Effector memory CD8-positive, alpha-beta T cell (primary cell): ENCODE measurements around the gene COQ10A.
A peak's percentile ranks its signal among the peaks of the same experiment; 100 is the strongest.

Source experiments
- ATAC-seq: fragments of 150-1000 bp; cut with Tn5 transposase; replicated peaks from 2 replicates; pipeline ENCODE4 v1.10.0; 2021; ENCODE audit warnings: mild to moderate bottlenecking, moderate library complexity
- DNase-seq, 3 experiments: peaks; one replicate each; pipeline ENCODE4 v3.0.0; 2021
- H3K27ac Mint-ChIP-seq, 2 donors: one replicate each; pipeline ENCODE4 v1.8.0; 2022; ENCODE audit warnings: mild to moderate bottlenecking in 2 of 2, mixed read lengths in 2 of 2, moderate library complexity in 2 of 2
- H3K27me3 Mint-ChIP-seq, 2 donors: one replicate each; pipeline ENCODE4 v1.8.0; 2022; ENCODE audit warnings: mixed read lengths in 2 of 2
- H3K36me3 Mint-ChIP-seq: one replicate; pipeline ENCODE4 v1.8.0; 2022; ENCODE audit warnings: mild to moderate bottlenecking, moderate library complexity, mixed read lengths; ENCODE audit not compliant: insufficient read depth
- H3K4me1 Mint-ChIP-seq, 2 donors: one replicate each; pipeline ENCODE4 v1.8.0; 2022; ENCODE audit warnings: low read depth in 2 of 2, mixed read lengths in 2 of 2
- H3K4me3 Mint-ChIP-seq, 2 donors: one replicate each; pipeline ENCODE4 v1.8.0; 2022; ENCODE audit warnings: mild to moderate bottlenecking in 2 of 2, mixed read lengths in 2 of 2, moderate library complexity in 2 of 2
- H3K9me3 Mint-ChIP-seq, 2 donors: one replicate each; pipeline ENCODE4 v1.8.0; 2022; ENCODE audit warnings: mixed read lengths in 2 of 2
- total RNA-seq, 9 experiments: gene quantifications; one replicate each; lab custom pipeline; 2026; lab: John Stamatoyannopoulos, UW

COQ10A gene
- total RNA-seq = 11.8 to 40.8 (median 21.0) reads per million in 9 experiments

DNA sequence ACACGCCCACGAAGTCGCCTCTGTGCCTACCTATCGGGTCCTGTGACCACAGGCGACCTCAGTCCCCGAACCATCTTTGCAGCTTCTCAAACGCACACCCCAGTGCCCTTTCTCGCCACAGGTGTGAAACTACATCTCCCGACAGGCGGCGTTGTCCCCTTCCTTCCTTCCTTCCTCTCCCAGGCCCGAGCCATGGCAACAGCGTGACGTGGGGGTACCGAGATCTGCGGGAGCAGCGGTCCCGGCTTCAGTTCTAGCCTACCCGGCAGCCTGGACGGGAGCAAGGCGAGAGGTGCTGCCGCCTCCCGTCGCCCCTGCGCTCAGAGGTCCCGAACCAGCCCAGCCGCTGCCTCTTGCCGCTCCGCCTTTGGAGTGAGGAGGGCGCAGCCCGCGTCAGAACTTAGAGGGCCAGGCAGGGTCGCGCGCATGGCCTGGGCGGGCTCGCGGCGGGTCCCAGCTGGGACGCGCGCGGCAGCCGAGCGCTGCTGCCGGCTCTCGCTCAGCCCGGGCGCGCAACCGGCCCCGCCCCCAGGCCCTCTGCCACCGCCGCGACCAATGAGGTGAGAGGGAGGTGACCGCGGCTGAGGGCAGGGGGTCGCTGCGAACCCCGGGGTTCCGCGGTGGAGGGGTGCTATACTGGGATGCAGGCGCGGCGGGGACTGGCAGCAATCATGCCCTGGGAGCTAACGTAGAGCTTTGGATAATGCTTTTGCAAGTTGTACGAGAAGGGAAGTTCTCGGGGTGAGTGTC lies at the start of gene COQ10A:
Gene COQ10A (plus strand): TSS at position 250 of the 750 bp plus-strand sequence. CDS start 177 bp downstream, at position 427.
- DNase-seq = peak; percentile 86 to 90 (median 89)
- H3K9me3 Mint-ChIP-seq = no peaks in the 10 kb centered on the region
- peak within 1 kb of the TSS; percentile 86 to 90 for H3K4me3 Mint-ChIP-seq
- H3K36me3 Mint-ChIP-seq = peaks cover 33% of the 10 kb centered on the region
- peak within 1 kb of the TSS; percentile 93 to 96 for H3K27ac Mint-ChIP-seq
- ATAC-seq = peak; percentile 85
- peaks cover 15 to 16% of the 10 kb centered on the region in 2 donors for H3K4me1 Mint-ChIP-seq
- H3K27me3 Mint-ChIP-seq = no peaks in the 10 kb centered on the region

DNA sequence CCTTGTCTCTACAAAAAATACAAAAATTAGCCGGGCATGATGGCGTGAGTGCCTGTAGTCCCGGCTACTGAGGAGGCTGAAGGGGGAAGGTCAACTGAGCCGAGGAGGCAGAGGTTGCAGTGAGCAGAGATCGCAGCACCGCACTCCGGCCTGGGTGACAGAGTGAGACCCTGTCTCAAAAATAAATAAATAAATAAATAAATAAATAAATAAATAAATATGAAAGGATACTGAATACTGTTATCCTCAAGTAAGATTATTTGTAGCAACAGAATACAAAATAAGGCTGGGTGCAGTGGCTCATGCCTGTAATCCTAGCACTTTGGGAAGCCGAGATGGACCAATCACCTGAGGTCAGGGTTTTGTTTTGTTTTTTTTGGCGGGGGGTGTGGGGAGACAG lies 46.9 kb upstream of the COQ10A start:
- no peaks in the 10 kb centered on the region for H3K9me3 Mint-ChIP-seq
- H3K4me1 Mint-ChIP-seq = peaks cover 37 to 42% of the 10 kb centered on the region in 2 donors
- H3K36me3 Mint-ChIP-seq = peaks cover 49% of the 10 kb centered on the region
- DNase-seq (no peak), ATAC-seq (no peak)
- H3K27ac Mint-ChIP-seq = no peak overlapping the region
- H3K4me3 Mint-ChIP-seq = no peak overlapping the region
- no peaks in the 10 kb centered on the region for H3K27me3 Mint-ChIP-seq

DNA sequence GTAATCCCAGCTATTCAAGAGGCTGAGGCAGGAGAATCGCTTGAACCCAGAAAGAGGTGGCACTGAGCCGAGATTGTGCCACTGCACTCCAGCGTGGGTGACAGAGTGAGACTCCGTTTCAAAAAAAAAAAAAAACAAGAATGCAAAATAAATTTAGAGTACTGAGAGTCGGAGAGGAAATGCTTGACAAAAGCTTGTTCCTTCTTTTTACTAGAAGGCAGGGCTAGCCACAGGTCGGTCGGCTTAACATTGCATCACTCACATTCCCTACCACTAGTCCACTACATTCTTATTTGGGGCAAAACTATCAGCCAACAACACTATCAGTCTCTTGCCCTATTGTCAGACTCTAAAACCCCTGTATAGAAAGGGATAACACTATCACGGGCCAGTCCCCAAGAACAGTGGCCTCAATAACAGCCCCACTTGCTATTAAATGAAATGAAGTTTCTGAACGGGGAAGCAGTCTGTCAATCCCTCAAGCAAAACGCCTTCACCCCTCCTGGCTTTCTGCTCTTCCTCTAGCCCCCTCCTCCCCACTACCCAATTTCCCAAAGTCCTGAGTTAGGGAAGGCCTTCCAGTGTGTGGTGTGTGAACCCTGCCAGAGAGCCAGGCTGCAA lies 46.0 kb upstream of the COQ10A start:
- H3K4me3 Mint-ChIP-seq = peak overlapping the region; percentile 99 to 100
- H3K36me3 Mint-ChIP-seq = peaks cover 41% of the 10 kb centered on the region
- no peaks in the 10 kb centered on the region for H3K27me3 Mint-ChIP-seq
- peak overlapping the region; percentile 100 for H3K27ac Mint-ChIP-seq
- DNase-seq = no peak
- ATAC-seq = no peak
- H3K4me1 Mint-ChIP-seq = peaks cover 43 to 51% of the 10 kb centered on the region in 2 donors
- H3K9me3 Mint-ChIP-seq = no peaks in the 10 kb centered on the region

DNA sequence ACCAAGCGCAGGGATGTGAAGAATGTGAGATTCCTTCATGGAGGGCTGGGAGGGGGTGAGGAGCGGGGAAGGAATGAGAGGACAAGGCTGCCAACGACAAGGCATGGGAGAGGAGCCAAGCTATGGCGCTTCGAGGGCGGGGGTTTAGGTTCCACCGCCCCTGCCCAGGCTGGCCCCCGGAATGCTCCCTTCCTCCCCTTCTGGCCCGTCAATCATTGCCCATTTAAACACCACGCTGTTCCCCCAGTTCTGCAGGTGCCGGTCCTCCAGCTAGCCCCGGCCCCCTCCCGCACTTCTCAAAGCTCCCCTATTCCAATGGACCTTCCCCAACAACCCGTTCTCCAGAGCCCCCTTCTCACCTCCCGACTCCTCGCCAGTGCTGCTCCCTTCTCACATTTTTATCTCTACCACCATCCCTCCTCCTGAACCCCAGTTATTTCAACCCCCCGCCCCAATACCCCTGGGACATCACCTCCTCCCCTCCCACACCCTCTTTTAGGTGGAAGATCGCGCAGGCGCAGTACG lies 45.4 kb upstream of the COQ10A start:
- H3K27me3 Mint-ChIP-seq = no peaks in the 10 kb centered on the region
- peak in 1 of 3 experiments; percentile 8 for DNase-seq
- H3K36me3 Mint-ChIP-seq = peaks cover 35% of the 10 kb centered on the region
- H3K4me1 Mint-ChIP-seq = peaks cover 46 to 53% of the 10 kb centered on the region in 2 donors
- peak; percentile 16 for ATAC-seq
- peak overlapping the region; percentile 99 to 100 for H3K4me3 Mint-ChIP-seq
- peak overlapping the region; percentile 100 for H3K27ac Mint-ChIP-seq
- H3K9me3 Mint-ChIP-seq = no peaks in the 10 kb centered on the region

DNA sequence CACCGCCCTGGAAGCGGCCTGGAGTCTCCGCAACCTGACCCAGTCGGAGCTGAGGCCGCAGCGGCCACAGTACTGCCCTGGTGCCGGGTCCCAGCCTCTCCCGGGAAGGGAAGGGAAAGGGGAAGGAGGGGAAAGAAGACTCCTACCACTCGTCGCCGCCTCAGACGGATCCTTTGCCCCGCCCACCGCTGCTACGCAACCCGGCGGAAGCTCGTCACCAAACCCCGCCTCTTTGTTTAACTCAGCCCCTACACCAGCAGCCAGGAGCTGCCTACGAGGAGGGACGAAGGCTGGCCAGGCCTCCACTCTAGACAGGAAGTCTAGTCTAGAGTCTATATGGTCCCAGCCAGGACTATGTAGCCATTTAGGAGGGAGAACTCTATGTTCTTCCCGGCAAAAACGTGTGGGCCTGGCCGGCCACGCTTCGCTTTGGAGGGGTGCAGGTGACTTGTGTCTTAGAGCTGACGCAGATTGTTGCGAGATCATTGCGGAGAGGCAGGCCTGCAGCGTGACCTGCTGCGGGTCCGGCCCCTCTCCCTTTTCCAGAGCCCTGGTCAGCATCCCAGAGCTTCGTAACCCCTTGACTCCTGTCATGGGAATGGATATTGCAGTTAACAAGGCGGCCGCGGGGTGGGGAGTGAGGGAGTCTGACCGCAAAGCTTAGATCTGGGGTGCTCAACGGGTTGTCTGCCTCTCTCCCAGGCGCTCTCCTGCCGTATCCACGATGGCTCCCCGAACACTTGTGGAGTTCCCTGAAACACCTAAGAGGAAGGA lies 44.8 kb upstream of the COQ10A start, which contains the start of gene RNF41:
Gene RNF41 (minus strand): TSS at position 166 of the 774 bp plus-strand sequence. CDS start 7,875 bp downstream, outside the sequence.
- H3K27ac Mint-ChIP-seq = peak within 1 kb of the TSS; percentile 100
- H3K4me3 Mint-ChIP-seq = peak within 1 kb of the TSS; percentile 99 to 100
- no peaks in the 10 kb centered on the region for H3K9me3 Mint-ChIP-seq
- H3K4me1 Mint-ChIP-seq = peaks cover 42 to 50% of the 10 kb centered on the region in 2 donors
- H3K36me3 Mint-ChIP-seq = peaks cover 29% of the 10 kb centered on the region
- ATAC-seq = peak; percentile 83
- no peaks in the 10 kb centered on the region for H3K27me3 Mint-ChIP-seq
- peak; percentile 92 to 95 (median 93) for DNase-seq

DNA sequence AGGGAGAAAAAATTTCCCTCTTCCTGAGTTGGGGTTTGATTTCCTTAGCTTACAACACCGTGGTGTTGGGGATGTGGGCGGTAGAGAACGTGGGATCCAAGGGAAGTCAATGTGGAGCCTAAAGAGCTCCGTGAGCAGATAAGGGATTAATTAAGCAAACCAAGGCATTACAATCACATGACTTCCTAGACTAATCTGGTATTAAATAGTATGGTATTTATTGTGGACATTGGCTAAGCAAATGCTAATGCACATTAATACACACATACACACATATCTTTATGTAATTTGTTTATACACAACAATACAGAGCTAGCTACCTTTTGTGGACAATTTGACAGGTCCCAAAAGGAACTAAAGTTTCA lies 44.2 kb upstream of the COQ10A start:
- no peak for ATAC-seq
- H3K9me3 Mint-ChIP-seq = no peaks in the 10 kb centered on the region
- no peak for DNase-seq
- H3K4me1 Mint-ChIP-seq = peaks cover 42 to 50% of the 10 kb centered on the region in 2 donors
- peaks cover 24% of the 10 kb centered on the region for H3K36me3 Mint-ChIP-seq
- H3K27ac Mint-ChIP-seq = peak overlapping the region; percentile 100
- no peaks in the 10 kb centered on the region for H3K27me3 Mint-ChIP-seq
- H3K4me3 Mint-ChIP-seq = peak overlapping the region; percentile 99 to 100

DNA sequence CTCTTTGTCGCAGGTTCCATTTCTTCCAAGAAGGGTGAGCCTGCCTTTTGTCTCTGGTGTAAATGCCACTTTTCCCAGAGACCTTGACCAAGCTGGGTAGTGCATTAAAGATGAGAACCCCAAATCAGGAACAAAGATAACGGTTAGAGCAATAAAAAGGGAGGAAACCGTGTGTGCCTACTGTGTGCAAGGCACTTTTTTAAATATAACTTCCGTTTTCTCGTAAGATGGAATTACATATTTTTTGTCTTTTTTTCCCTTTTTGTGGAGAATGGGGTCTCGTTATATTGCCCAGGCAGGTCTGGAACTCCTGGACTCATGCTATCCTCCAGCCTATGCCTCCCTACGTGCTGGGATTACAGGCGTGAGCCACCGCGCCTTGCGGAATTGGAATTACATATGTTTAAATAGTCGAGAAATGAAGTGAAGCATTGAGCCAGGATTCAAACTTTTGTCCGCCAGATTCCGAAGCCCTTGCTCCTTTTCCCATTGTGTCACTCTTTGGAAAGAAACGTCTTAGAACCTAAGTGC lies 43.1 kb upstream of the COQ10A start:
- peaks cover 42 to 50% of the 10 kb centered on the region in 2 donors for H3K4me1 Mint-ChIP-seq
- ATAC-seq (no peak), DNase-seq (no peak)
- H3K4me3 Mint-ChIP-seq = peak overlapping the region; percentile 99 to 100
- H3K27ac Mint-ChIP-seq = peak overlapping the region; percentile 100
- H3K27me3 Mint-ChIP-seq = no peaks in the 10 kb centered on the region
- peaks cover 24% of the 10 kb centered on the region for H3K36me3 Mint-ChIP-seq
- no peaks in the 10 kb centered on the region for H3K9me3 Mint-ChIP-seq

DNA sequence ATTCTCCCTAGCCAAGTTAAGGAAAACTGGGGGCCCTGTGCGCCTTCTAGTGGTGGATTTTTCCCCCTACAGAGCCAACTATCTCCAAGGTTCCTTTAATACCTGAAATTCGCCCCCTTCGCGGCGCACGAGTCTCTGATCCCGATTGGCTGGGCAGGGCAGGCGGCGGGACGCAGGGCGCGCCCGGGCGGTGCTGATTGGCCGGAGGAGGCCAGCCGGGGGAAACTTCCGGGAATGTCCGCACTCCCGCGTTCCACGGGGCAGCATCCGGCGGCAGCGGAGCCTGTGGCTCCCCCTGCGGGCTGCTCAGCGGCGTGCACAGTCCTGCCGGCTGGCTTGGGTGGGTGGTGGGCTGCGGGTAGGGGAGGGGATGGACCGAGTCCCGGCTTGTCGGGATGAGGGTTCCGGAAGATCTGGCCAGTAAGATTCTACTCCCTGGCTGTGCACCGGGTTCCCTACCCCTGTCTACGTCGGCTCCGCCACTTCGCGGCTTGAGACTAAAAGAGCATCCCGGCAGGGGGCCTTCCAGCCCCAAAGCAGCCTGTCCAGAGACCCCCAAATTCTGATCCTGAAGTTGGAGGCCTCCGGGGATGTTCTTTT lies 42.5 kb upstream of the COQ10A start, which contains the start of gene NABP2:
Gene NABP2 (plus strand): TSS at position 241 of the 600 bp plus-strand sequence. CDS start 515 bp downstream, outside the sequence.
- Mint-ChIP-seq H3K36me3 (peaks cover 24% of the 10 kb centered on the region), H3K9me3 (no peaks in the 10 kb centered on the region), H3K4me3 (peak within 1 kb of the TSS; percentile 99 to 100), H3K27me3 (no peaks in the 10 kb centered on the region), H3K4me1 (peaks cover 42 to 50% of the 10 kb centered on the region in 2 donors), H3K27ac (peak within 1 kb of the TSS; percentile 100)
- peak; percentile 79 for ATAC-seq
- peak; percentile 87 to 89 (median 89) for DNase-seq

DNA sequence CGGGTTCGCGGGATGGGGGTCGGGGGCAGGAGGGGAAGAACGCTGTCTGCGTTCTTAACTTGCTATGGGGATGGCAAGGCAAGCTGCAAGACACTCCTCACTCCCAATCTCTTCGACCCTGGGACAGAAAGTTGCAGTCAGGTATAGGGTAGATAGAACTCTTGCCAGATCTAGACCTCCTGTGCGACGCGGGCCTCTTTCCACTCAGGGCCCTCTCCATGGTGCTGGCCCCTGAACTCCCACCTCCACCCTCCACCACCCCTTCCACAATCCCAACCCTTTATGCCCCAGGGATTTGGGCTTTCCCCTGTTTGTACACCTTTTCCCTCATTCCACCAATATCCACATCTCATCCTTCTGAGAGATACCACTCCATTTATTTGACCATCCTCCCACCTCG lies 41.8 kb upstream of the COQ10A start:
- Mint-ChIP-seq H3K9me3 (no peaks in the 10 kb centered on the region), H3K27ac (peak overlapping the region; percentile 100), H3K4me1 (peaks cover 42 to 50% of the 10 kb centered on the region in 2 donors), H3K27me3 (no peaks in the 10 kb centered on the region), H3K36me3 (peaks cover 24% of the 10 kb centered on the region), H3K4me3 (peak overlapping the region; percentile 99 to 100)
- ATAC-seq (no peak), DNase-seq (no peak)

DNA sequence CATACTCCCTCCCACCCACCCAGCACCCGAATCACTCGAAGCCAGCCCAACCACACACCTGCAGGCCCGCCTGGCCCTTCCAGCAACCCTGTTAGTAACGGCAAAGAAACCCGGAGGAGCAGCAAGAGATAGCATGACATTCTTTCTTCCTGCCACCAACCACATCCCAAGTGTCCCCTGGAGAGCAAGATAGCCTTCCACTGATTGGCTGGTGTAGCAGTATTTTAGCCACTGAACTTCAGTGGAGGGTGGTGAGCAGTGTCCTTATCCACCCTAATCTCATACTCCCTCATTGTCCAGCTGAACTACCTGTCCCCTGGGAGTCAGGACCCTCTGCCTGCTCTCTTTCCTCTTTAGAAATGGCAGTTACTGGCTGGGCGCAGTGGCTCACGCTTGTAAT lies 37.7 kb upstream of the COQ10A start:
- Mint-ChIP-seq H3K9me3 (no peaks in the 10 kb centered on the region), H3K27me3 (no peaks in the 10 kb centered on the region), H3K4me3 (no peak overlapping the region), H3K36me3 (peaks cover 3% of the 10 kb centered on the region), H3K4me1 (peaks cover 16 to 18% of the 10 kb centered on the region in 2 donors), H3K27ac (no peak overlapping the region)
- DNase-seq (no peak), ATAC-seq (no peak)

DNA sequence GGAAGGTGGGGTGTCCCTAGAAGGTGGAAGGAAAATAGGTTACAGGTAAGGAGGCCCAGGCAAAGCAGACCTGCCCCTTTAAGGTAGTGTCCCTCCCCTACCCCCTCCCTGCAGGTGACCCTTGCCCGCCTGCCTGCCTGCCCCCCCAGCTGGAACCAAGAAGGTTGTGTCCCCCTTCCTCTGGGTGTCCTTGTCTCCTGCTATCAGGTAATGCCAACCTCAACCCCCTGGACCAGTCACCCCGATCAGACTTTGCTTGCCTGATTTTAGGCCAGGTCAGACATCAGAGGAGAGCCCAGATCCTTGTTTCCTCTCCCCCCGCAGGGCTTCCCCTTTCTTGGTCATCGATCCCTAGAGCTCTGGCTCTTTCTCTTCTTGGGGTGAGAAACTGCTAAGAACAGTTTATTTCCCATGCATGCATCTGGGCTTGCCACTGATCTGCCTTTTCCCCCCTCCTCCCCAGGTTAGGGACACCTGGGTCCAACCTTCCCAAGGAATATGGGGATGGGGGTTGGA lies 36.8 kb upstream of the COQ10A start, which contains the start of gene SLC39A5:
Gene SLC39A5 (plus strand): TSS at position 136 of the 516 bp plus-strand sequence. CDS start 1,224 bp downstream, outside the sequence.
- H3K36me3 Mint-ChIP-seq = no peaks in the 10 kb centered on the region
- no peaks in the 10 kb centered on the region for H3K9me3 Mint-ChIP-seq
- H3K4me3 Mint-ChIP-seq = no peak within 1 kb of the TSS
- H3K27ac Mint-ChIP-seq = peak within 1 kb of the TSS in 1 of 2 donors; percentile 42
- H3K27me3 Mint-ChIP-seq = no peaks in the 10 kb centered on the region
- ATAC-seq (no peak), DNase-seq (no peak)
- peaks cover 10 to 11% of the 10 kb centered on the region in 2 donors for H3K4me1 Mint-ChIP-seq
